NT2/D1 (cell line): ENCODE data around the gene TUBB3.

Experiments
- SUZ12 ChIP-seq: IDR thresholded peaks from 2 replicates; pipeline ENCODE4 v1.6.1; 2011; ENCODE audit not compliant: insufficient read length, insufficient read depth; ENCODE audit errors: extremely low read depth
- YY1 ChIP-seq: IDR thresholded peaks from 2 replicates; pipeline ENCODE4 v1.6.1; 2011; ENCODE audit not compliant: insufficient read length, insufficient read depth
- ZNF274 ChIP-seq: IDR thresholded peaks from 2 replicates; pipeline ENCODE4 v1.6.1; 2011; ENCODE audit warnings: mild to moderate bottlenecking, low read depth, low read length

DNA sequence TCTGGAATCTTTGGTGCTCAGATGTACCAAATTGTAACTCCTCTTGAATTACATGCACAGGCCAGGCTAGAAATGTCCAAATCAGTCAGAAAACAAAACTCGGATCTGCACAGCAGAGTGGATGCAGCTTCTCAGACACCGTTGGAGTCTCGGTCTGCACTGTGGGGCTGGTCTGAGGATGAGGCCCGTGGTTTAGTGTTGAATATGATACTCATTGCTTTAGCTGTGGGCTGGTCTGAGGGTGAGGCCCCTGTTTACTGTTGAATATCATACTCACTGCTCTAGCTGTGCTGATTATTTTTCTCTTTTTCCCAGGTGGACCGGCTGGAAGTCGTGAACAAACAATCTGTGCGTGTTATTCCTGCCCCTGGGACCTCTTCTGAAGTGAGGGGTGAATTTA, 61.1 kb downstream of the TUBB3 start:
- TF ChIP-seq YY1 (no peak), ZNF274 (no peak), SUZ12 (no peak)
